HG03095 (cell line): ENCODE measurements around the gene TLE5.
"Not testable (repeated sequence)": the region's sequence is repeated elsewhere in the genome, so short reads cannot be mapped to it uniquely, and the experiment has no call there.

Experiments
- ATAC-seq: cut with Tn5 transposase; IDR thresholded peaks from one replicate; pipeline ENCODE4 v1.9.1; 2021; ENCODE audit warnings: moderate library complexity; ENCODE audit not compliant: unreplicated experiment

Gene TLE5

GRCh38 chr19:3027981-3028304 is 34.4 kb downstream of the TLE5 start:
- ATAC-seq, result no peak

GRCh38 chr19:3027292-3027691 is 35.0 kb downstream of the TLE5 start:
- ATAC-seq, result no peak

GRCh38 chr19:3026768-3027167 is 35.5 kb downstream of the TLE5 start:
- no peak for ATAC-seq

- ATAC-seq, result no peak
Measured at GRCh38 chr19:3025549-3025886, 36.8 kb downstream of the TLE5 start.

GRCh38 chr19:3024870-3025548 is 37.3 kb downstream of the TLE5 start:
- ATAC-seq, result no peak

- no peak for ATAC-seq
Measured at GRCh38 chr19:3024509-3024869, 37.8 kb downstream of the TLE5 start.

- ATAC-seq, result no peak
Measured at GRCh38 chr19:3020321-3020960, 41.9 kb downstream of the TLE5 start.

- ATAC-seq, result no peak
Measured at GRCh38 chr19:3019211-3019854, 43.0 kb downstream of the TLE5 start.

GRCh38 chr19:3017923-3018322 is 44.4 kb downstream of the TLE5 start:
- no peak for ATAC-seq

GRCh38 chr19:3015126-3016057 is 46.9 kb downstream of the TLE5 start:
- ATAC-seq, result no peak

GRCh38 chr19:3014135-3014534 is 48.2 kb downstream of the TLE5 start:
- ATAC-seq, result no peak

GRCh38 chr19:3013263-3013725 is 49.0 kb downstream of the TLE5 start:
- no peak for ATAC-seq

- no peak for ATAC-seq
Measured at GRCh38 chr19:3012621-3013262, 49.6 kb downstream of the TLE5 start.

- not testable (repeated sequence) for ATAC-seq
Measured at GRCh38 chr19:3012059-3012458, 50.2 kb downstream of the TLE5 start.

- no peak for ATAC-seq
Measured at GRCh38 chr19:3010871-3011270, 51.4 kb downstream of the TLE5 start.

GRCh38 chr19:3008994-3009393 is 53.3 kb downstream of the TLE5 start:
- ATAC-seq, result no peak

- ATAC-seq, result no peak
Measured at GRCh38 chr19:3007975-3008374, 54.3 kb downstream of the TLE5 start.

- ATAC-seq, result no peak
Measured at GRCh38 chr19:3006075-3006767, 56.1 kb downstream of the TLE5 start.

GRCh38 chr19:3005345-3005744 is 57.0 kb downstream of the TLE5 start:
- no peak for ATAC-seq

- no peak for ATAC-seq
Measured at GRCh38 chr19:3004522-3004921, 57.8 kb downstream of the TLE5 start.
